Fibroblast of skin of abdomen (primary cell): ENCODE data around the gene BLZF1. TPM values are rescaled to one million over a fixed set of nuclear protein-coding genes. Genes with fewer than 3 reads are reported as not detected.
"Not testable (repeated sequence)": the region's sequence is repeated elsewhere in the genome, so short reads cannot be mapped to it uniquely, and the experiment has no call there.

Experiments
- DNase-seq: peaks from one replicate; pipeline ENCODE4 v3.0.0-alpha.2; 2013
- polyA plus RNA-seq, 2 experiments: library from polyadenylated mRNA; unstranded; fragments of 120-200 nt; gene quantifications; one replicate each; pipeline ENCODE4 v1.2.1, GENCODE V29; 2013; ENCODE audit not compliant: insufficient read length in 2 of 2

Gene BLZF1
- 17.3 TPM for polyA plus RNA-seq (2013, experiment 1 of 2; ENCODE audit: insufficient read length)
- 14.7 TPM for polyA plus RNA-seq (2013, experiment 2 of 2; ENCODE audit: insufficient read length)

- DNase-seq: peak; percentile 96
Observed at GRCh38 chr1:169367686-169368405, at the start of gene BLZF1, which contains the start of gene NME7. BLZF1 (plus strand) TSS chr1:169368195; CDS start chr1:169369523, 1,328 bp downstream. NME7 (minus strand) TSS chr1:169367797; CDS start chr1:169367710, 87 bp downstream.

GRCh38 chr1:169318536-169319244 lies 49.3 kb upstream of the BLZF1 start:
- DNase-seq: no peak

GRCh38 chr1:169321539-169321938 lies 46.5 kb upstream of the BLZF1 start:
- peak; percentile 52 for DNase-seq

GRCh38 chr1:169322138-169322537 lies 45.9 kb upstream of the BLZF1 start:
- no peak for DNase-seq

GRCh38 chr1:169325117-169325516 lies 42.9 kb upstream of the BLZF1 start:
- no peak for DNase-seq

GRCh38 chr1:169326261-169326955 lies 41.6 kb upstream of the BLZF1 start:
- DNase-seq: no peak

- DNase-seq: peak; percentile 28
Observed at GRCh38 chr1:169326956-169327268, 41.1 kb upstream of the BLZF1 start.

GRCh38 chr1:169327875-169328274 lies 40.1 kb upstream of the BLZF1 start:
- no peak for DNase-seq

GRCh38 chr1:169329383-169329782 lies 38.6 kb upstream of the BLZF1 start:
- no peak for DNase-seq

- DNase-seq: no peak
Observed at GRCh38 chr1:169330927-169331326, 37.1 kb upstream of the BLZF1 start.

GRCh38 chr1:169334727-169335126 lies 33.3 kb upstream of the BLZF1 start:
- not testable (repeated sequence) for DNase-seq

- DNase-seq: not testable (repeated sequence)
Observed at GRCh38 chr1:169336947-169337715, 30.9 kb upstream of the BLZF1 start.

- no peak for DNase-seq
Observed at GRCh38 chr1:169338617-169339016, 29.4 kb upstream of the BLZF1 start.

GRCh38 chr1:169339773-169340172 lies 28.2 kb upstream of the BLZF1 start:
- DNase-seq: no peak

- no peak for DNase-seq
Observed at GRCh38 chr1:169340882-169341281, 27.1 kb upstream of the BLZF1 start.

GRCh38 chr1:169342096-169342495 lies 25.9 kb upstream of the BLZF1 start:
- DNase-seq: not testable (repeated sequence)

- DNase-seq: no peak
Observed at GRCh38 chr1:169345511-169345910, 22.5 kb upstream of the BLZF1 start.

GRCh38 chr1:169346036-169346589 lies 21.9 kb upstream of the BLZF1 start:
- no peak for DNase-seq

- DNase-seq: no peak
Observed at GRCh38 chr1:169347688-169348382, 20.2 kb upstream of the BLZF1 start.

- DNase-seq: peak; percentile 49
Observed at GRCh38 chr1:169348383-169349036, 19.5 kb upstream of the BLZF1 start.

- no peak for DNase-seq
Observed at GRCh38 chr1:169360415-169360814, 7.6 kb upstream of the BLZF1 start.
